B cell (primary cell): Measurements from ENCODE around the gene TSHZ3.

ENCODE experiments used
- CTCF ChIP-seq: fragments of 200-600 bp; IDR thresholded peaks from one replicate; pipeline ENCODE4 v1.8.0; 2022; ENCODE audit warnings: antibody characterized with exemption, mild to moderate bottlenecking
- EZH2 ChIP-seq: IDR thresholded peaks from 2 replicates; pipeline ENCODE4 v1.6.1; 2012; ENCODE audit warnings: borderline replicate concordance, low read depth, mild to moderate bottlenecking, moderate library complexity, low read length; ENCODE audit not compliant: insufficient read depth, poor library complexity, severe bottlenecking

- TF ChIP-seq CTCF (no peak), EZH2 (no peak)
Observed at GRCh38 chr19:31351855-31352195, 2.6 kb upstream of the TSHZ3 start.
